ENCODE measurements around the gene FBXO11. TPM values are rescaled to one million over a fixed set of nuclear protein-coding genes. Genes with fewer than 3 reads are reported as not detected.

FBXO11 gene
- total RNA-seq, 6 experiments from 2014 or later, result 15.2 to 28.7 (median 24.0) TPM

- Histone ChIP-seq H3K4me1 (peaks cover 0 to 14% (median 0%) of the 10 kb centered on the region in 4 donors), H3K36me3 (no peaks in the 10 kb centered on the region), H3K9me3 (no peaks in the 10 kb centered on the region), H3K27ac (peak within 1 kb of the TSS; percentile 94 to 98 (median 98)), H3K27me3 (no peaks in the 10 kb centered on the region), H3K4me3 (peak within 1 kb of the TSS; percentile 81 to 97 (median 81))
- WGBS (ENCODE audit: insufficient coverage, low coverage, low lambda C conversion rate, missing lambda C conversion rate), result 0% methylated on average over 15 of the region's 98 CpGs
- ATAC-seq (peak; percentile 90 to 97 (median 94)), DNase-seq (peak; percentile 92 to 94 (median 93))
- peak; percentile 81 for TF ChIP-seq POLR2A (IDR thresholded peaks at IDR 0.05)
- no peak for TF ChIP-seq CTCF (IDR thresholded peaks at IDR 0.05)
- intact Hi-C loops (cut with DNase I), result no loop called here
These were observed 123.4 kb downstream of the FBXO11 start, which contains the start of gene MSH6 for GRCh38 chr2:47782671-47783485. TSS of gene MSH6 (plus strand) at chr2:47783145. CDS start at chr2:47783234, 89 bp downstream.

GRCh38 chr2:47782381-47782670 is 124.0 kb downstream of the FBXO11 start:
- Histone ChIP-seq H3K4me3 (peak overlapping the region; percentile 81 to 97 (median 81)), H3K36me3 (no peaks in the 10 kb centered on the region), H3K9me3 (no peaks in the 10 kb centered on the region), H3K27ac (peak overlapping the region; percentile 94 to 98 (median 98)), H3K4me1 (peaks cover 0 to 14% (median 0%) of the 10 kb centered on the region in 4 donors), H3K27me3 (no peaks in the 10 kb centered on the region)
- WGBS (ENCODE audit: insufficient coverage, low coverage, low lambda C conversion rate, missing lambda C conversion rate), result 3% methylated on average over 7 of the region's 7 CpGs
- TF ChIP-seq POLR2A (IDR thresholded peaks at IDR 0.05), result no peak
- no peak for TF ChIP-seq CTCF (IDR thresholded peaks at IDR 0.05)
- ATAC-seq (peak; percentile 65 to 74 (median 70)), DNase-seq (peak in 1 of 3 donors; percentile 75)
- intact Hi-C loops (cut with DNase I), result no loop called here

GRCh38 chr2:47779426-47779790 is 126.9 kb downstream of the FBXO11 start:
- peaks cover 0 to 8% (median 0%) of the 10 kb centered on the region in 4 donors for H3K4me1 ChIP-seq
- ATAC-seq (no peak), DNase-seq (no peak)
- 85% methylated on average over 8 of the region's 8 CpGs for WGBS (ENCODE audit: insufficient coverage, low coverage, low lambda C conversion rate, missing lambda C conversion rate)
- no peaks in the 10 kb centered on the region for H3K27me3 ChIP-seq
- TF ChIP-seq POLR2A (IDR thresholded peaks at IDR 0.05) (no peak), CTCF (IDR thresholded peaks at IDR 0.05) (no peak)
- H3K36me3 ChIP-seq, result no peaks in the 10 kb centered on the region
- intact Hi-C loops (cut with DNase I), result no loop called here
- H3K9me3 ChIP-seq, result no peaks in the 10 kb centered on the region
- H3K27ac ChIP-seq, result no peak overlapping the region
- no peak overlapping the region for H3K4me3 ChIP-seq

GRCh38 chr2:47778698-47779425 is 127.4 kb downstream of the FBXO11 start:
- no peak overlapping the region for H3K4me3 ChIP-seq
- H3K36me3 ChIP-seq, result no peaks in the 10 kb centered on the region
- intact Hi-C loops (cut with DNase I), result no loop called here
- ATAC-seq, result no peak
- no peak for TF ChIP-seq CTCF (IDR thresholded peaks at IDR 0.05)
- TF ChIP-seq POLR2A (IDR thresholded peaks at IDR 0.05), result no peak
- no peak overlapping the region for H3K27ac ChIP-seq
- H3K4me1 ChIP-seq, result peaks cover 0 to 4% (median 0%) of the 10 kb centered on the region in 4 donors
- no peaks in the 10 kb centered on the region for H3K27me3 ChIP-seq
- 86% methylated on average over 8 of the region's 8 CpGs for WGBS (ENCODE audit: insufficient coverage, low coverage, low lambda C conversion rate, missing lambda C conversion rate)
- H3K9me3 ChIP-seq, result no peaks in the 10 kb centered on the region
- no peak for DNase-seq
